GM12878 (cell line): ENCODE measurements around the gene TBC1D20. TPM values are rescaled to one million over a fixed set of nuclear protein-coding genes. Genes with fewer than 3 reads are reported as not detected.

Experiments used
- BCL11A ChIP-seq: IDR thresholded peaks from 2 replicates; pipeline ENCODE4 v1.6.1; 2011; ENCODE audit warnings: low read depth, low read length
- ESRRA ChIP-seq: IDR thresholded peaks from 2 replicates; pipeline ENCODE4 v1.6.1; 2012; ENCODE audit warnings: mild to moderate bottlenecking, low read length, improper control_type of control experiment
- HDAC6 ChIP-seq: fragments of 200-600 bp; sonication (generic); IDR thresholded peaks from one replicate; pipeline ENCODE4 v1.8.0; 2017; ENCODE audit warnings: antibody characterized with exemption; ENCODE audit not compliant: unreplicated experiment
- IRF3 ChIP-seq: fragments of 450-650 bp; IDR thresholded peaks from 2 replicates; pipeline ENCODE4 v1.6.1; 2014; ENCODE audit warnings: mild to moderate bottlenecking
- IRF5 ChIP-seq: fragments of 450-650 bp; IDR thresholded peaks from 2 replicates; pipeline ENCODE4 v1.6.1; 2017; ENCODE audit warnings: borderline replicate concordance
- MAX ChIP-seq: IDR thresholded peaks from 2 replicates; pipeline ENCODE4 v1.6.1; 2012; ENCODE audit warnings: low read depth, low read length, improper control_type of control experiment
- POU2F2 ChIP-seq: IDR thresholded peaks from 3 replicates; pipeline ENCODE4 v1.6.1; 2011; ENCODE audit warnings: low read depth, mild to moderate bottlenecking, low read length, borderline replicate concordance
- RAD51 ChIP-seq: fragments of 450-650 bp; IDR thresholded peaks from 2 replicates; pipeline ENCODE4 v1.6.1; 2016; ENCODE audit warnings: moderate library complexity, mild to moderate bottlenecking, inconsistent platforms
- RCOR1 ChIP-seq: conservative IDR thresholded peaks from 2 replicates; pipeline ENCODE4 v1.6.1; 2012; ENCODE audit warnings: low read depth, low read length, improper control_type of control experiment
- RELB ChIP-seq: fragments of 450-650 bp; IDR thresholded peaks from 2 replicates; pipeline ENCODE4 v1.6.1; 2017; ENCODE audit warnings: low read depth, mild to moderate bottlenecking, moderate library complexity
- REST ChIP-seq: IDR thresholded peaks from 2 replicates; pipeline ENCODE4 v1.6.1; 2012; ENCODE audit warnings: mild to moderate bottlenecking, low read depth, low read length
- RUNX3 ChIP-seq: IDR thresholded peaks from 2 replicates; pipeline ENCODE4 v1.6.1; 2012; ENCODE audit warnings: low read length, inconsistent platforms
- SUPT20H ChIP-seq: IDR thresholded peaks from 2 replicates; pipeline ENCODE4 v1.6.1; 2011; ENCODE audit warnings: low read depth, mild to moderate bottlenecking, low read length, moderate library complexity, borderline replicate concordance; ENCODE audit not compliant: control insufficient read depth
- TARDBP ChIP-seq: IDR thresholded peaks from 2 replicates; pipeline ENCODE4 v1.6.1; 2016; ENCODE audit warnings: borderline replicate concordance
- USF1 ChIP-seq: IDR thresholded peaks from 2 replicates; pipeline ENCODE4 v1.6.1; 2011; ENCODE audit warnings: borderline replicate concordance, low read depth, mild to moderate bottlenecking, moderate library complexity, mixed read lengths, low read length; ENCODE audit not compliant: insufficient read depth; ENCODE audit errors: extremely low read length
- ZBTB11 ChIP-seq: fragments of 450-650 bp; formaldehyde crosslinking; IDR thresholded peaks from 2 replicates; pipeline ENCODE4 v1.5.0; 2022; ENCODE audit warnings: mild to moderate bottlenecking, missing genetic modification characterization
- ZNF24 ChIP-seq: fragments of 450-650 bp; IDR thresholded peaks from 2 replicates; pipeline ENCODE4 v1.6.1; 2017; ENCODE audit warnings: antibody characterized with exemption, mild to moderate bottlenecking
- polyA plus RNA-seq, 11 experiments: library from polyadenylated mRNA; depleted of rRNA in 4 of 11; unstranded in 6 of 11; stranded (reverse) in 5 of 11; fragments of >200 nt; fragmentation: Nextera tagmentation in 4 of 11; fragmentation: Illumina TruSeq in 1 of 11; extraction: Ambion mirVana in 4 of 11; extraction: Trizol in 1 of 11; gene quantifications; 1 replicate in 1 of 11; 2 replicates in 10 of 11; pipeline versions ENCODE4 v1.2.1 to v1.2.3, GENCODE V29; 2011 to 2016; ENCODE audit warnings: inconsistent platforms in 2 of 11, missing spikeins in 2 of 11, low read depth in 1 of 11
- total RNA-seq, 4 experiments: library from RNA; depleted of rRNA in 3 of 4; stranded (reverse); fragments of >200 nt in 3 of 4; fragmentation: Illumina TruSeq in 1 of 4; extraction: Trizol in 1 of 4; gene quantifications; 2 replicates each; pipeline versions ENCODE4 v1.2.1 to v1.2.3, GENCODE V29; 2013 to 2021

TBC1D20 gene
- total and polyA plus RNA-seq, 10 of the 15 experiments (the other 5 are each of a cell fraction or from before 2014, with no cell fraction given): 4.3 to 17.9 (median 11.2) TPM

- no peak for TF ChIP-seq RAD51
- TF ChIP-seq RUNX3: peak; percentile 86
- TF ChIP-seq ZNF24: no peak
- TF ChIP-seq RELB: peak; percentile 91
- TF ChIP-seq USF1: no peak
- TF ChIP-seq IRF5: no peak
- TF ChIP-seq TARDBP: no peak
- no peak for TF ChIP-seq HDAC6
- TF ChIP-seq REST: no peak
- TF ChIP-seq MAX: no peak
- no peak for TF ChIP-seq ZBTB11 (CRISPR knock-in tag)
- TF ChIP-seq ESRRA: no peak
- no peak for TF ChIP-seq IRF3
- TF ChIP-seq SUPT20H: no peak
- no peak; the same call in 1 of the 2 replicates for TF ChIP-seq BCL11A
- peak; percentile 84; the same call in 2 of the 3 replicates for TF ChIP-seq POU2F2
- no peak for TF ChIP-seq RCOR1
Observed at GRCh38 chr20:433300-433975, 28.9 kb downstream of the TBC1D20 start (continued).
